Activated CD4-positive, alpha-beta T cell treated with anti-CD3 and anti-CD28 coated beads, Interleukin-2, amount 50 U/mL, for 48 hours (primary cell): Measurements from ENCODE around the gene NUDT6.

Experiments used
- DNase-seq, 2 experiments: peaks; one replicate each; pipeline ENCODE4 v3.0.0-alpha.2; 2020

NUDT6 gene

DNA sequence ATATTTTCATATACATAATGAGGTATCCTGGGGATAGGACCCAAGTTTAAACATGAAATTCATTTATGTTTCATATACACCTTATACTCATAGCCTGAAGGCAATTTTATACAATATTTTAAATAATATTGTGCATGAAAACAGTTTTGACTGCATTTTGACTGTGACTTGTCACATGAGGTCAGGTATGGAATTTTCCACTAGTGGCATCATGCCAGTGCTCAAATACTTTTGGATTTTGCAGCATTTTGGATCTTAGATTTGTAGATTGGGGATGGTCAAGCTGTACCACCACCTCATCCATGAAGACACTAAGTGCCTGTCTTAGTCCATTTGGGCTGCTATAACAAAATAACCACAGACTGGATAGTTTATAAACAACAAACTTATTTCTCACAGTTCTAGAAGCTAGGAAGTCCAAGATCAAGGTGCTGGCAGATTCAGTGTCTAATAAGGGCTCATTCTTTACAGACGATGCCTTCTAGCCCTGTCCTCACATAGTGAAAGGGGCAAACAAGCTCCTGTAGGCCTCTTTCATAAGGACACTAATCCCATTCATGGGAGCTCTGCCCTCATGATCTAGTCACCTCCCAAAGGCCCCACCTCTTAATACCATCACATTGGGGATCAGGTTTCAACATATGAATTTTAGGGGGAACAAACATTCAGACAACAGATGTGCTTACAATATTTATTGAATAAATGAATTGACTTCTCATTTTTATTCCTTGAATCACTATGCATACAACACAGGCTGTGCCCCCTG is 9.4 kb downstream of the NUDT6 start:
- DNase-seq, result no peak

- DNase-seq, result no peak
Measured at GRCh38 chr4:122911588-122911987, 10.8 kb downstream of the NUDT6 start.

DNA sequence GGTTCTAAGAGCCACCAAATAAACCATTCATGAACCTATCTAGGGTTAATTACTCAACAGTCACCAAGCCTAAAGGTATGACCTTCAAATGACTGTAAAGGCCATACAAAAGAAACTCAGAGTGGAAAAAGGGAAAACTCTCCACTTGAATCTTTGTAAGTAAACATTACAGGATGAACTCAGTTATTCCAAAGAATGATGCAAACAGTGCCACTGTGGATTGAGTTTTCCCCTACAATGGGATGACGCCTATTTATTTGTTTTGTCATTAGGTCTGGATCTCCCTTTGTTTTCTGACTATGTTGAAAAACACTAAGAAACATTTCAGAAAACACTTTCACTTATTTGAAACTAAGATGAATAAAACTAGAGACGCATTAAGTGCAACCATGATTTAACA is 12.7 kb downstream of the NUDT6 start:
- no peak for DNase-seq

- DNase-seq, result no peak
Measured at GRCh38 chr4:122908223-122908622, 14.2 kb downstream of the NUDT6 start.

- DNase-seq, result no peak
Measured at GRCh38 chr4:122906859-122907305, 15.5 kb downstream of the NUDT6 start.

DNA sequence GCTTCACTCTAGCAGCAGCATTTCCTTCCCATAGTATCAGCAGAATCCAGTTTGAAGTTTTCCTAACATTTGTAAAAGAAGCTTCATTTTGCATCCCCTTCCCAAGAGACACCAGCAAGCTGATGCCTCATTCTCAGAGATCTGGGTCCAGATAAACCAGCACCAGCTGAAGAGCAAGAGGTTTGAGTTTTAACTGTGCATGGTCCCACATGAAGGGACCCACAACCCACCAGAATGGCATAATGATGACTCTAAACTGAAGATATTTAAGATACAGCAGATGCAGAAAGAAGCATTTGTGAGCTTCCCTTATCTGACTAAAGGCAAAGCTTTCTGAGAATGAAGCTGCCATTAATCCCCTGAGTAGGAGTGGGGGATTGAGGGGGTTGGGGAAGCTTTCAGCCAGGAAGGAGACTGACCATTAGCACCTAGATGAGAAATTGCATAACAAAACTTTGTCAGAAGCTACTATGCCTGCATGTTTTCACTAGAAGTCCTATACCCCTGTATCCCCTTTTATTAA is 18.6 kb downstream of the NUDT6 start:
- no peak for DNase-seq

- no peak for DNase-seq
Measured at GRCh38 chr4:122901247-122902010, 21.0 kb downstream of the NUDT6 start.

DNA sequence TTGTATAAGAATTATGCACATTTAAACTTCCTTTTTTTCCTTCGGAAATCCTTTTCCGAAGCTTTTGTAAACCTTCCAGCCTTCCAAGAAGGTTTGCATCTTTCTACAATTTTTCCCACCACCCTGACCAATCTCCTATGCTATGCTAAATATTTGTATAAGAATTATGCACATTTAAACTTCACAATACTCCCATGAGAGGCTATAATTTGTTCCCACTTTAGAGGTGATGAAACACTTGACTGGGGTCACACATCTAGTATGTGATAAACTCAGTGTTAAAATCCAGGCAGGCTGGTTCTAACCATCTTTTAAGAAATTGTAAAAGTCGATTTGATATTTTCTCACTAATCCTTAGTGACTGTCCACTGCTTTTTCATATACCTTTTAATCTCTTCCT is 22.1 kb downstream of the NUDT6 start:
- DNase-seq, result no peak

GRCh38 chr4:122899682-122900081 is 22.7 kb downstream of the NUDT6 start:
- DNase-seq, result no peak

- DNase-seq, result no peak
Measured at GRCh38 chr4:122898370-122899150, 23.8 kb downstream of the NUDT6 start.

DNA sequence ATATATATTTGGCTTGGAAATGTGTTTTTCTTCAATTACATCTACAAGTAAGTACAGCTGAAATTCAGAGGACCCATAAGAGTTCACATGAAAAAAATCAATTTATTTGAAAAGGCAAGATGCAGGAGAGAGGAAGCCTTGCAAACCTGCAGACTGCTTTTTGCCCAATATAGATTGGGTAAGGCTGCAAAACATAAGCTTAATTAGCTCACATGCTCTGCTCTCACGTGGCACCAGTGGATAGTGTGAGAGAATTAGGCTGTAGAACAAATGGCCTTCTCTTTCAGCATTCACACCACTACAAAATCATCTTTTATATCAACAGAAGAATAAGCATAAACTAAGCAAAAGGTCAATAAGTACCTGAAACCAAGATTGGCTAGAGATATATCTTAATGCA is 26.1 kb downstream of the NUDT6 start:
- no peak for DNase-seq

DNA sequence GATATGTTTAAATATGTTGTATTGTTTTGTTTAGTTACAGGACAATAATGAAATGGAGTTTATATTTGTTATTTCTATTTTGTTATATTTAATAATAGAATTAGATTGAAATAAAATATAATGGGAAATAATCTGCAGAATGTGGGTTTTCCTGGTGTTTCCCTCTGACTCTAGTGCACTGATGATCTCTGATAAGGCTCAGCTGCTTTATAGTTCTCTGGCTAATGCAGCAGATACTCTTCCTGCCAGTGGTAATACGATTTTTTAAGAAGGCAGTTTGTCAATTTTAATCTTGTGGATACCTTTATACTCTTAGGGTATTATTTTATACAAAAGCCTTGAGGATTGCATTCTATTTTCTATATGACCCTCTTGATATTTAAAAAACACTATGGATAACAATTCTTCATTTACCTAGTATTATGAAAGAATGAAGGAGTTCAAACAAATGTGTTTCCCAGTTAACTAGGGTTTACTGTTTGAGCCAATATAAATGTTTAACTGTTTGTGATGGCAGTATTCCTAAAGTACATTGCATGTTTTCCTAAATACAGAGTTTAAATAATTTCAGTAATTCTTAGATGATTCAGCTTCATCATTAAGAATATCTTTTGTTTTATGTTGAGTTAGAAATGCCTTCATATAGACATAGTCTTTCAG is 26.9 kb downstream of the NUDT6 start:
- DNase-seq, result no peak

GRCh38 chr4:122894827-122895226 is 27.6 kb downstream of the NUDT6 start:
- DNase-seq, result no peak

DNA sequence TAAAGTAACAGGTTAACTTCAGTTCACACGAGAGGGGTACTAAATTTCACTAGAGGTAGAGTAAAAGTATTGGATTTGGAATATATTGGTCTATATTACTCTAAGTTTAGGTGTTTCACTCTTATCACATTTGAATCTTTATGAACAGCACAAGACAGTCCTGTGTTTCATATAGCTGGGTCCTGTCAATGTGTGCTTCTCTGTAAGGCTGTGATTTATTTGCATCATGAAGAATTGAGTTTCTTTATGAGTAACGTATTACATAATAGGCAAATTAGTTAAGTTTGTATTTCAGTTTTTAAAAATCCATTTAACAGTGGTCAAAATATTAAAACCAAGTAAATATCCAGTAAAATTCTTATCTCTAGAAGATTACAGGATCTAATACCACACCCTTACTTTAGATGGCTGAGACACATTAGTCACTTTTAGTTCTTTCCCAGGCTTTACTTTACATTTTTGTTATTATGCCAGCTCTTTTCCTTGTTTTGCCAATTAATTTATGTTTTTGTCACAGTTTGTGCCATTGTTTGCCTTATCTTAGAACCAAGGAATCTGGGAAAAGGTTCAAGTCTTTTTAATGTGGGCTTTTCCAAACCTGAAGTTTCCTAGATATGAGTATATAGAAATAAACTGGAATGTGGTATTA is 32.1 kb downstream of the NUDT6 start:
- no peak for DNase-seq

DNA sequence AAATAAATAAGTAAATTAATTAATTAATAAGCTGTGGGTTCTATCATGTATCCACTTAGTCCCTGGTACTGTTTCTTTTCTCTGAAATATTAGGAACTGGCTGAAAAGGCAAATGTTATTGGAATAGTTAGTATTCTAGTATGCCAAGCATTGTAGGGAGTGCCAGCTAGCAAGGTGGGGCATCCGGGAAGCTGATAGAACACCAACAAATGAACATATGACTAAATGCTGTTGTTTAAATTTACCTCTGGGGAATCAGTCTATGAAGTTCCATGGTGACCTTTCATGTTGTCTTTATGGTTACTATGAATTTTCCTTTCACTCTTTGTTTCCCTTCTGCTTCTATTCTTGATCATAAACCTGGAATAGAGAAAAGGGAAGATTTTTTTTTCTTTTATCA is 32.7 kb downstream of the NUDT6 start:
- no peak for DNase-seq

GRCh38 chr4:122884499-122884898 is 37.9 kb downstream of the NUDT6 start:
- no peak for DNase-seq

GRCh38 chr4:122882857-122883735 is 39.3 kb downstream of the NUDT6 start:
- no peak for DNase-seq

GRCh38 chr4:122879001-122879400 is 43.4 kb downstream of the NUDT6 start:
- DNase-seq, result no peak

DNA sequence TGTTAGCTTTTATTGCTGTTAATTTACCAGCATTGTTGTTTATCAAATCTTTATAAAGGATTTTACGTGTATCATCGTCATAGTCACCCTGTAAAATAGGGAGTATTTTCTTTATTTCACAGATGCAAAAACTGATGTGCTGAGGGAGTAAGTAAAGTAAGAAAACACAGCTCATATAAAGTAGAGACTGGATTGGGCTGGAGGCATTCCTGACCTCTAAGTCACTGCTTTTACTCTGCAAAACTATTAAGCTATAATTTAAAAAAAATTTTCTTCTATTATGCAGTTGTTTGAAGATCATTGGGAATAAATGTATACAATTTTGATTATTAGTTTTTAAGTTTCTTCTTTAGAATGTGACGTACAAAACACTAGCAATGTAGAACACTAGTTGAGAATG is 45.9 kb downstream of the NUDT6 start:
- no peak for DNase-seq

DNA sequence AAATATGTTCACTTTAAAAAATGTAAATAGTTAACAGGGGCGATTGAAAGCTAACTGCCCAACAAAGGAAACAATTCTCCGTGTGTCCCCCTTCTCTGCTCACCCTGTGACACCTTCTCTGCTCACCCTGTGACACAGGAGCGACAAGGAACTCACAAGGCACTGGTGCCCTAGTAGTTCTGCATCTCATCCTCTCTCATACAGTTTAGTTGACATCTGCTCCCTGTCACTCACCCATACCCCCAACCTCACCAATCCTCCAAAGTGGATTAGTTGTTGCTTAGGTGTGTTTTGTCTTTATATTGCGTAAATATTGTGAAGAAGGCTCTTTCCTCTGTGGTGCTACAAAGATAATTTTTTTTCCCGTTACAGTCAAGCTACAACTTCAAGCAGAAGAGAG is 46.4 kb downstream of the NUDT6 start:
- DNase-seq, result no peak
